ENCODE results near the gene PMM1. TPM values are rescaled to one million over a fixed set of nuclear protein-coding genes. Genes with fewer than 3 reads are reported as not detected.

The PMM1 gene
- total RNA-seq, 1 donor from 2014 or later: 30.8 TPM

DNA sequence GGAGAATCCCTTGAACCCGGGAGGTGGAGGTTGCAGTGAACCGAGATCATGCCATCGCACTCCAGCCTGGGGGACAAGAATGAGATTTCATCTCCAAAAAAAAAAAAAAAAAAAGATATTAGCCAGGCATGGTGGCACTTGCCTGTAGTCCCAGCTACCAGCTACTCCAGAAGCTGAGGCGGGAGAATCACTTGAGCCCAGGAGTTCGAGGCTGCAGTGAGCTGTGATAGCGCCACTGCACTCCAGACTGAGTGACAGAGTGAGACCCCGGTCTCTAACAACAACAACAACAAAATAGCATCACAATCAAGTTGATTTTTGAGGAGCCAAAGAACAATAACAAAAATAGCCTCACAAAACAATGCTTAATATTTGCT, 2.3 kb downstream of the PMM1 start:
- Mint-ChIP-seq H3K27ac (ENCODE audit: unreplicated experiment) (no peak overlapping the region), H3K4me1 (peaks cover 28% of the 10 kb centered on the region), H3K36me3 (ENCODE audit: low read depth) (no peaks in the 10 kb centered on the region), H3K27me3 (ENCODE audit: low read depth) (no peaks in the 10 kb centered on the region), H3K4me3 (peak overlapping the region; percentile 97), H3K9me3 (no peaks in the 10 kb centered on the region)
- TF ChIP-seq, protein P1, sequence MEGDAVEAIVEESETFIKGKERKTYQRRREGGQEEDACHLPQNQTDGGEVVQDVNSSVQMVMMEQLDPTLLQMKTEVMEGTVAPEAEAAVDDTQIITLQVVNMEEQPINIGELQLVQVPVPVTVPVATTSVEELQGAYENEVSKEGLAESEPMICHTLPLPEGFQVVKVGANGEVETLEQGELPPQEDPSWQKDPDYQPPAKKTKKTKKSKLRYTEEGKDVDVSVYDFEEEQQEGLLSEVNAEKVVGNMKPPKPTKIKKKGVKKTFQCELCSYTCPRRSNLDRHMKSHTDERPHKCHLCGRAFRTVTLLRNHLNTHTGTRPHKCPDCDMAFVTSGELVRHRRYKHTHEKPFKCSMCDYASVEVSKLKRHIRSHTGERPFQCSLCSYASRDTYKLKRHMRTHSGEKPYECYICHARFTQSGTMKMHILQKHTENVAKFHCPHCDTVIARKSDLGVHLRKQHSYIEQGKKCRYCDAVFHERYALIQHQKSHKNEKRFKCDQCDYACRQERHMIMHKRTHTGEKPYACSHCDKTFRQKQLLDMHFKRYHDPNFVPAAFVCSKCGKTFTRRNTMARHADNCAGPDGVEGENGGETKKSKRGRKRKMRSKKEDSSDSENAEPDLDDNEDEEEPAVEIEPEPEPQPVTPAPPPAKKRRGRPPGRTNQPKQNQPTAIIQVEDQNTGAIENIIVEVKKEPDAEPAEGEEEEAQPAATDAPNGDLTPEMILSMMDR (conservative IDR thresholded peaks at IDR 0.05): no peak
- no peak for DNase-seq (ENCODE audit: low read depth, low spot score)

- Mint-ChIP-seq H3K27ac (ENCODE audit: unreplicated experiment) (no peak overlapping the region), H3K4me1 (peaks cover 29% of the 10 kb centered on the region), H3K4me3 (peak overlapping the region; percentile 46), H3K9me3 (no peaks in the 10 kb centered on the region), H3K27me3 (ENCODE audit: low read depth) (no peaks in the 10 kb centered on the region), H3K36me3 (ENCODE audit: low read depth) (no peaks in the 10 kb centered on the region)
- no peak for DNase-seq (ENCODE audit: low read depth, low spot score)
- TF ChIP-seq, protein P1 (conservative IDR thresholded peaks at IDR 0.05): no peak
Observed at GRCh38 chr22:41585898-41586297, 3.7 kb downstream of the PMM1 start.

DNA sequence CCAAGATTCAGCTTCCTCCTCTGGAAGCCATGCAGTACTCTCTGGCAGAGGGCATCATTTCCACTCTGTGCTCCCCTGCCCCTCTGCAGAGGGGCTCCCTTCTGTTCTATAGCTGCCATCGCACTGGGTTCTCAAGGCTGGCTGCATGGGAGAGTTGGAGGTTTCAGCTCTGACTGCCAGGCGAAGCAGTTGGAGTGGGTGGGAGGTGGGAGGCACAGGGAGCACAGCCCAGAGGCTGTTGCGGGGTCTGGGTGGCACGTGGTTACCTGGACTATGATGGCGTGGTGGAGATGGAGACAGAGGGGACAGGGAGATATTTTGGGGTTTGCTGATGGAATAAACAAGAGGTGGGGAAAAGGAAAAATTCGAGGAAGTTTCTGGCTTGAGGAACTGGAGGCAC, 4.8 kb downstream of the PMM1 start:
- no peaks in the 10 kb centered on the region for H3K9me3 Mint-ChIP-seq
- H3K27me3 Mint-ChIP-seq (ENCODE audit: low read depth): no peaks in the 10 kb centered on the region
- no peak for DNase-seq (ENCODE audit: low read depth, low spot score)
- TF ChIP-seq, protein P1 (conservative IDR thresholded peaks at IDR 0.05): no peak
- H3K27ac Mint-ChIP-seq (ENCODE audit: unreplicated experiment): no peak overlapping the region
- H3K4me3 Mint-ChIP-seq: no peak overlapping the region
- H3K4me1 Mint-ChIP-seq: peaks cover 26% of the 10 kb centered on the region
- no peaks in the 10 kb centered on the region for H3K36me3 Mint-ChIP-seq (ENCODE audit: low read depth)

- TF ChIP-seq, protein P1 (conservative IDR thresholded peaks at IDR 0.05): no peak
- Mint-ChIP-seq H3K36me3 (ENCODE audit: low read depth) (no peaks in the 10 kb centered on the region), H3K27ac (ENCODE audit: unreplicated experiment) (peak overlapping the region; percentile 83), H3K9me3 (no peaks in the 10 kb centered on the region), H3K4me1 (peaks cover 8% of the 10 kb centered on the region), H3K4me3 (peak overlapping the region; percentile 45), H3K27me3 (ENCODE audit: low read depth) (no peaks in the 10 kb centered on the region)
- no peak for DNase-seq (ENCODE audit: low read depth, low spot score)
Observed at GRCh38 chr22:41582694-41583093, 6.9 kb downstream of the PMM1 start.

GRCh38 chr22:41579997-41580355, 9.7 kb downstream of the PMM1 start:
- Mint-ChIP-seq H3K27ac (ENCODE audit: unreplicated experiment) (no peak overlapping the region), H3K4me3 (no peak overlapping the region), H3K36me3 (ENCODE audit: low read depth) (peaks cover 3% of the 10 kb centered on the region), H3K9me3 (no peaks in the 10 kb centered on the region), H3K4me1 (peaks cover 10% of the 10 kb centered on the region), H3K27me3 (ENCODE audit: low read depth) (no peaks in the 10 kb centered on the region)
- no peak for DNase-seq (ENCODE audit: low read depth, low spot score)
- TF ChIP-seq, protein P1 (conservative IDR thresholded peaks at IDR 0.05): no peak

Data from neural crest cell (in vitro differentiated cells).